ENCODE results near the gene SOX1.

Gene SOX1

DNA sequence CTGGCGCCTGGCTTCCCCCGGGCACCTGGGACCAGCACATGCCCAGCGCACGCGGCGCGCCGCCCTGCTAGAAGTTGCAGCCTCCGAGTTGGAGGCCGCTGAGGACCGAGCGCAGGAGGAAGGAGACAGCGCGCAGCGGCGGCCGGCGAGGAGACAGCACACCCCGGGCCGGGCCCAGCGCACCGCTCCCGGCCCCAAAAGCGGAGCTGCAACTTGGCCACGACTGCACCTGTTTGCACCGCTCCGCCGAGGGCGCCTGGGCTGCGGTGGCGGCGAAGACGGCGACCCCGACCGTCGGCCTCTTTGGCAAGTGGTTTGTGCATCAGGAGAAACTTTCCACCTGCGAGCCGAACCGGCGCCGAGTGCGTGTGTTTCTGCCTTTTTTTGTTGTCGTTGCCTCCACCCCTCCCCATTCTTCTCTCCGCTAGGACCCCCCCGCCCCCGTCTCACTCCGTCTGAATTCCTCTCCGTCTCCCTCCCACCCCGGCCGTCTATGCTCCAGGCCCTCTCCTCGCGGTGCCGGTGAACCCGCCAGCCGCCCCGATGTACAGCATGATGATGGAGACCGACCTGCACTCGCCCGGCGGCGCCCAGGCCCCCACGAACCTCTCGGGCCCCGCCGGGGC, at the start of gene SOX1:
Gene SOX1, plus strand, starts transcription at position 34 of the 626 bp plus-strand sequence. Its CDS starts 510 bp downstream, at position 544.
- no peaks in the 10 kb centered on the region for H3K36me3 ChIP-seq (ENCODE audit: control insufficient read depth in 2 of 2, insufficient read depth in 1 of 2, low read length in 2 of 2)
- no peak within 1 kb of the TSS for H3K4me3 ChIP-seq (ENCODE audit: low read depth, low read length)
- POLR2A ChIA-PET = no interaction called here
- H3K9me3 ChIP-seq (ENCODE audit: control insufficient read depth, insufficient read depth, low read depth, low read length) = no peaks in the 10 kb centered on the region
- TF ChIP-seq ZSCAN30 (tag by site-specific recombination; IDR thresholded peaks at IDR 0.05) = no peak
- no peak for TF ChIP-seq ZNF624 (tag by site-specific recombination; IDR thresholded peaks at IDR 0.05)
- no peak within 1 kb of the TSS for H3K27ac ChIP-seq (ENCODE audit: extremely low read depth, low read depth, low read length)
- no peaks in the 10 kb centered on the region for H3K4me1 ChIP-seq (ENCODE audit: control insufficient read depth, insufficient read depth, low read length)
- CTCF ChIA-PET = no interaction called here

DNA sequence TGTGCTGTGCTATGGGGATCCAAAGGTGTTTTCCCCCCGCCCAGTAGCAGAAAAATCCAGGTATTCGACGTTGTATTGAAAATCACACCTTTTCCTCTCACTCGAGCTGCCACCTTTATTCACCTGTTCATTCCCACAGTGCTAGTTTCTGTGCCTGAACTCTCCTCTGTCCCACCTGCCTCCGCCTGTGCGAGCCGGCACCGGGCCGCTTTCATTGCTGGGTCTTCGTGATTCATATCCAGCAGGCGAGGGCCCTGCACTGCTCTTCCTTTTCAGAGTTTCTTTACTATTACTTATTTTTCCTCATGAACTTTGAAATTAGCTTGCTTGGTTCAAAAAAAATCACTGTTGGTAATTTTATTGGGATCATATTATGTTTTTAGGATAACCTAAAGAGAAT, 42.4 kb upstream of the SOX1 start:
- Histone ChIP-seq H3K27ac (ENCODE audit: extremely low read depth, low read depth, low read length) (no peak overlapping the region), H3K4me1 (ENCODE audit: control insufficient read depth, insufficient read depth, low read length) (no peaks in the 10 kb centered on the region), H3K4me3 (ENCODE audit: low read depth, low read length) (no peak overlapping the region), H3K9me3 (ENCODE audit: control insufficient read depth, insufficient read depth, low read depth, low read length) (no peaks in the 10 kb centered on the region), H3K36me3 (ENCODE audit: control insufficient read depth in 2 of 2, insufficient read depth in 1 of 2, low read length in 2 of 2) (no peaks in the 10 kb centered on the region)
- ChIA-PET POLR2A (no interaction called here), CTCF (no interaction called here)
- TF ChIP-seq, protein P1, sequence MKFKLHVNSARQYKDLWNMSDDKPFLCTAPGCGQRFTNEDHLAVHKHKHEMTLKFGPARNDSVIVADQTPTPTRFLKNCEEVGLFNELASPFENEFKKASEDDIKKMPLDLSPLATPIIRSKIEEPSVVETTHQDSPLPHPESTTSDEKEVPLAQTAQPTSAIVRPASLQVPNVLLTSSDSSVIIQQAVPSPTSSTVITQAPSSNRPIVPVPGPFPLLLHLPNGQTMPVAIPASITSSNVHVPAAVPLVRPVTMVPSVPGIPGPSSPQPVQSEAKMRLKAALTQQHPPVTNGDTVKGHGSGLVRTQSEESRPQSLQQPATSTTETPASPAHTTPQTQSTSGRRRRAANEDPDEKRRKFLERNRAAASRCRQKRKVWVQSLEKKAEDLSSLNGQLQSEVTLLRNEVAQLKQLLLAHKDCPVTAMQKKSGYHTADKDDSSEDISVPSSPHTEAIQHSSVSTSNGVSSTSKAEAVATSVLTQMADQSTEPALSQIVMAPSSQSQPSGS (tag by site-specific recombination; IDR thresholded peaks at IDR 0.05; ENCODE audit: low read depth) = no peak
- TF ChIP-seq, protein P2, sequence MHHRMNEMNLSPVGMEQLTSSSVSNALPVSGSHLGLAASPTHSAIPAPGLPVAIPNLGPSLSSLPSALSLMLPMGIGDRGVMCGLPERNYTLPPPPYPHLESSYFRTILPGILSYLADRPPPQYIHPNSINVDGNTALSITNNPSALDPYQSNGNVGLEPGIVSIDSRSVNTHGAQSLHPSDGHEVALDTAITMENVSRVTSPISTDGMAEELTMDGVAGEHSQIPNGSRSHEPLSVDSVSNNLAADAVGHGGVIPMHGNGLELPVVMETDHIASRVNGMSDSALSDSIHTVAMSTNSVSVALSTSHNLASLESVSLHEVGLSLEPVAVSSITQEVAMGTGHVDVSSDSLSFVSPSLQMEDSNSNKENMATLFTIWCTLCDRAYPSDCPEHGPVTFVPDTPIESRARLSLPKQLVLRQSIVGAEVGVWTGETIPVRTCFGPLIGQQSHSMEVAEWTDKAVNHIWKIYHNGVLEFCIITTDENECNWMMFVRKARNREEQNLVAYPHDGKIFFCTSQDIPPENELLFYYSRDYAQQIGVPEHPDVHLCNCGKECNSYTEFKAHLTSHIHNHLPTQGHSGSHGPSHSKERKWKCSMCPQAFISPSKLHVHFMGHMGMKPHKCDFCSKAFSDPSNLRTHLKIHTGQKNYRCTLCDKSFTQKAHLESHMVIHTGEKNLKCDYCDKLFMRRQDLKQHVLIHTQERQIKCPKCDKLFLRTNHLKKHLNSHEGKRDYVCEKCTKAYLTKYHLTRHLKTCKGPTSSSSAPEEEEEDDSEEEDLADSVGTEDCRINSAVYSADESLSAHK (tag by site-specific recombination; IDR thresholded peaks at IDR 0.05) = no peak
- TF ChIP-seq ZNF596 (tag by site-specific recombination; IDR thresholded peaks at IDR 0.05) (no peak), FEZF1 (tag by site-specific recombination; IDR thresholded peaks at IDR 0.05) (no peak), ZNF501 (tag by site-specific recombination; IDR thresholded peaks at IDR 0.05) (no peak), ZNF707 (tag by site-specific recombination; IDR thresholded peaks at IDR 0.05) (no peak), HOXC10 (CRISPR knock-in tag; IDR thresholded peaks at IDR 0.05) (no peak), ZNF747 (tag by site-specific recombination; IDR thresholded peaks at IDR 0.05) (no peak), IKZF3 (tag by site-specific recombination; IDR thresholded peaks at IDR 0.05) (no peak), RBAK (tag by site-specific recombination; IDR thresholded peaks at IDR 0.05) (no peak), ZNF202 (tag by site-specific recombination; IDR thresholded peaks at IDR 0.05; ENCODE audit: borderline replicate concordance) (no peak), ZSCAN30 (tag by site-specific recombination; IDR thresholded peaks at IDR 0.05) (no peak), ZNF677 (tag by site-specific recombination; IDR thresholded peaks at IDR 0.05) (no peak), ZNF121 (tag by site-specific recombination; IDR thresholded peaks at IDR 0.05) (no peak), ZNF2 (tag by site-specific recombination; IDR thresholded peaks at IDR 0.05) (no peak)
- TF ChIP-seq, protein P3, sequence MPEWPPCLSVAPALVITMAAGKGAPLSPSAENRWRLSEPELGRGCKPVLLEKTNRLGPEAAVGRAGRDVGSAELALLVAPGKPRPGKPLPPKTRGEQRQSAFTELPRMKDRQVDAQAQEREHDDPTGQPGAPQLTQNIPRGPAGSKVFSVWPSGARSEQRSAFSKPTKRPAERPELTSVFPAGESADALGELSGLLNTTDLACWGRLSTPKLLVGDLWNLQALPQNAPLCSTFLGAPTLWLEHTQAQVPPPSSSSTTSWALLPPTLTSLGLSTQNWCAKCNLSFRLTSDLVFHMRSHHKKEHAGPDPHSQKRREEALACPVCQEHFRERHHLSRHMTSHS (tag by site-specific recombination; IDR thresholded peaks at IDR 0.05) = no peak
- TF ChIP-seq, protein P4, sequence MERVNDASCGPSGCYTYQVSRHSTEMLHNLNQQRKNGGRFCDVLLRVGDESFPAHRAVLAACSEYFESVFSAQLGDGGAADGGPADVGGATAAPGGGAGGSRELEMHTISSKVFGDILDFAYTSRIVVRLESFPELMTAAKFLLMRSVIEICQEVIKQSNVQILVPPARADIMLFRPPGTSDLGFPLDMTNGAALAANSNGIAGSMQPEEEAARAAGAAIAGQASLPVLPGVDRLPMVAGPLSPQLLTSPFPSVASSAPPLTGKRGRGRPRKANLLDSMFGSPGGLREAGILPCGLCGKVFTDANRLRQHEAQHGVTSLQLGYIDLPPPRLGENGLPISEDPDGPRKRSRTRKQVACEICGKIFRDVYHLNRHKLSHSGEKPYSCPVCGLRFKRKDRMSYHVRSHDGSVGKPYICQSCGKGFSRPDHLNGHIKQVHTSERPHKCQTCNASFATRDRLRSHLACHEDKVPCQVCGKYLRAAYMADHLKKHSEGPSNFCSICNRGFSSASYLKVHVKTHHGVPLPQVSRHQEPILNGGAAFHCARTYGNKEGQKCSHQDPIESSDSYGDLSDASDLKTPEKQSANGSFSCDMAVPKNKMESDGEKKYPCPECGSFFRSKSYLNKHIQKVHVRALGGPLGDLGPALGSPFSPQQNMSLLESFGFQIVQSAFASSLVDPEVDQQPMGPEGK (tag by site-specific recombination; IDR thresholded peaks at IDR 0.05) = no peak
